OCI-LY7 (cell line): ENCODE results near the gene BDKRB2. TPM values are rescaled to one million over a fixed set of nuclear protein-coding genes. Genes with fewer than 3 reads are reported as not detected.

ENCODE experiments used
- BruUV-seq: library from RNA; stranded (reverse); fragments of 400-500 nt; replicated peaks from 2 replicates; lab custom pipeline; 2021; lab: Mats Ljungman, UMichigan
- CTCF ChIA-PET: fragments of 300-600 bp; sonication (Branson Sonifier 250); formaldehyde crosslinking; loops from one replicate; lab custom pipeline; 2022; ENCODE audit warnings: antibody characterized with exemption; ENCODE audit not compliant: unreplicated experiment; lab: Charles Lee
- POLR2A ChIA-PET: fragments of 300-600 bp; sonication (Branson Sonifier 250); formaldehyde crosslinking; loops from one replicate; lab custom pipeline; 2022; ENCODE audit warnings: antibody characterized with exemption; lab: Charles Lee
- DNase-seq: peaks from one replicate; pipeline ENCODE4 v3.0.0-alpha.2; 2015; ENCODE audit warnings: low spot score
- H2AFZ ChIP-seq: fragments of 200-600 bp; sonication (generic), shearing (Covaris generic); 2 replicates; pipeline ENCODE4 v1.6.1; 2014; ENCODE audit warnings: mild to moderate bottlenecking, antibody characterized with exemption, low read length, moderate library complexity
- H3K27ac ChIP-seq: fragments of 200-600 bp; sonication (generic); 2 replicates; pipeline ENCODE4 v1.5.1; 2014; ENCODE audit warnings: mixed run types, low read depth, mild to moderate bottlenecking, moderate library complexity, low read length, inconsistent platforms; ENCODE audit not compliant: poor library complexity, severe bottlenecking
- H3K36me3 ChIP-seq: fragments of 200-600 bp; sonication (generic); 2 replicates; pipeline ENCODE4 v1.6.1; 2014; ENCODE audit warnings: mild to moderate bottlenecking, antibody characterized with exemption, low read length, moderate library complexity, mixed read lengths; ENCODE audit not compliant: insufficient read depth
- H3K4me1 ChIP-seq: fragments of 200-600 bp; sonication (generic); 2 replicates; pipeline ENCODE4 v1.5.1; 2014; ENCODE audit warnings: mild to moderate bottlenecking, low read length; ENCODE audit not compliant: insufficient read depth, poor library complexity, severe bottlenecking
- H3K4me2 ChIP-seq: fragments of 200-600 bp; sonication (generic); 2 replicates; pipeline ENCODE4 v1.6.1; 2014; ENCODE audit warnings: mild to moderate bottlenecking, low read length
- H3K4me3 ChIP-seq: fragments of 200-600 bp; sonication (generic); 2 replicates; pipeline ENCODE4 v1.5.1; 2014; ENCODE audit warnings: mild to moderate bottlenecking, low read depth, low read length; ENCODE audit not compliant: poor library complexity, severe bottlenecking
- H3K79me2 ChIP-seq: fragments of 200-600 bp; sonication (generic); 2 replicates; pipeline ENCODE4 v1.6.1; 2016; ENCODE audit warnings: low read depth, mild to moderate bottlenecking, low read length, moderate library complexity, mixed read lengths; ENCODE audit not compliant: insufficient read depth
- H3K9me2 ChIP-seq: fragments of 200-600 bp; sonication (generic); 2 replicates; pipeline ENCODE4 v1.6.1; 2016; ENCODE audit warnings: mild to moderate bottlenecking, low read length, mixed read lengths; ENCODE audit not compliant: insufficient read depth
- H3K9me3 ChIP-seq: fragments of 200-600 bp; sonication (generic); 2 replicates; pipeline ENCODE4 v1.6.1; 2014; ENCODE audit warnings: mild to moderate bottlenecking, mixed run types, low read length, mixed read lengths
- H4K20me1 ChIP-seq: fragments of 200-600 bp; sonication (generic); 2 replicates; pipeline ENCODE4 v1.6.1; 2014; ENCODE audit warnings: mild to moderate bottlenecking, antibody characterized with exemption, low read length, moderate library complexity, mixed read lengths; ENCODE audit not compliant: insufficient read depth
- CTCF ChIP-seq: fragments of 200-600 bp; sonication (generic); conservative IDR thresholded peaks from 2 replicates; pipeline ENCODE4 v1.5.1; 2014; ENCODE audit warnings: mild to moderate bottlenecking, antibody characterized with exemption, low read length, moderate library complexity, mixed read lengths
- EZH2phosphoT487 ChIP-seq: fragments of 200-600 bp; sonication (generic); IDR thresholded peaks from 2 replicates; pipeline ENCODE4 v1.6.1; 2018; ENCODE audit warnings: low read depth, borderline replicate concordance, mild to moderate bottlenecking, mixed run types, antibody characterized with exemption, low read length, moderate library complexity, mixed read lengths
- intact Hi-C: fragments of 100-400 bp; cut with micrococcal nuclease; formaldehyde crosslinking; loops from one replicate; pipeline ENCODE4 v1.10.0; 2022; ENCODE audit not compliant: unreplicated experiment
- total RNA-seq, 2 experiments: library from RNA; depleted of rRNA in 1 of 2; stranded (reverse); fragments of >200 nt in 1 of 2; shearing (Covaris generic) in 1 of 2; gene quantifications; 2 replicates each; pipeline ENCODE4 v1.2.3, GENCODE V29; 2014 to 2022

BDKRB2 gene
- total RNA-seq, 2 experiments from 2014 or later: 0.17 TPM; not detected in 1

GRCh38 chr14:96221841-96222240, 17.2 kb downstream of the BDKRB2 start:
- Histone ChIP-seq H3K79me2 (no peaks in the 10 kb centered on the region), H2AFZ (no peak overlapping the region), H3K4me2 (no peak overlapping the region), H4K20me1 (no peaks in the 10 kb centered on the region), H3K4me1 (no peaks in the 10 kb centered on the region), H3K4me3 (no peak overlapping the region), H3K36me3 (no peaks in the 10 kb centered on the region), H3K9me3 (no peaks in the 10 kb centered on the region), H3K9me2 (no peaks in the 10 kb centered on the region), H3K27ac (no peak overlapping the region)
- intact Hi-C loops: no loop called here
- BruUV-seq: no TSS peak
- CTCF ChIA-PET: no interaction called here
- no peak for DNase-seq
- POLR2A ChIA-PET: no interaction called here
- no peak for TF ChIP-seq EZH2phosphoT487
- no peak for TF ChIP-seq CTCF

GRCh38 chr14:96224480-96225096, 19.9 kb downstream of the BDKRB2 start:
- ChIA-PET POLR2A (no interaction called here), CTCF (no interaction called here)
- H3K36me3 ChIP-seq: no peaks in the 10 kb centered on the region
- H3K9me3 ChIP-seq: no peaks in the 10 kb centered on the region
- H3K4me3 ChIP-seq: no peak overlapping the region
- H3K4me2 ChIP-seq: no peak overlapping the region
- TF ChIP-seq EZH2phosphoT487 (no peak), CTCF (no peak)
- no peaks in the 10 kb centered on the region for H4K20me1 ChIP-seq
- intact Hi-C loops: no loop called here
- no peak overlapping the region for H2AFZ ChIP-seq
- no peaks in the 10 kb centered on the region for H3K4me1 ChIP-seq
- H3K27ac ChIP-seq: no peak overlapping the region
- no peaks in the 10 kb centered on the region for H3K9me2 ChIP-seq
- H3K79me2 ChIP-seq: no peaks in the 10 kb centered on the region
- no TSS peak for BruUV-seq
- DNase-seq: no peak

GRCh38 chr14:96225213-96225612, 20.6 kb downstream of the BDKRB2 start:
- Histone ChIP-seq H3K36me3 (no peaks in the 10 kb centered on the region), H3K9me3 (no peaks in the 10 kb centered on the region), H4K20me1 (no peaks in the 10 kb centered on the region), H2AFZ (no peak overlapping the region), H3K9me2 (no peaks in the 10 kb centered on the region), H3K4me2 (no peak overlapping the region), H3K27ac (no peak overlapping the region), H3K79me2 (no peaks in the 10 kb centered on the region), H3K4me1 (no peaks in the 10 kb centered on the region), H3K4me3 (no peak overlapping the region)
- BruUV-seq: no TSS peak
- CTCF ChIA-PET: no interaction called here
- DNase-seq: no peak
- intact Hi-C loops: no loop called here
- POLR2A ChIA-PET: no interaction called here
- TF ChIP-seq CTCF (no peak), EZH2phosphoT487 (no peak)
